Stimulated activated CD8-positive, alpha-beta memory T cell treated with anti-CD3 and anti-CD28 coated beads, Interleukin-4, amount 100 ng/mL, for 24 hours (primary cell): ENCODE results near the gene ACTR1B.
"Not testable (repeated sequence)": the region's sequence is repeated elsewhere in the genome, so short reads cannot be mapped to it uniquely, and the experiment has no call there.

Source experiments
- DNase-seq: peaks from one replicate; pipeline ENCODE4 v3.0.0-alpha.2; 2020; ENCODE audit warnings: low read depth

The ACTR1B gene

DNA sequence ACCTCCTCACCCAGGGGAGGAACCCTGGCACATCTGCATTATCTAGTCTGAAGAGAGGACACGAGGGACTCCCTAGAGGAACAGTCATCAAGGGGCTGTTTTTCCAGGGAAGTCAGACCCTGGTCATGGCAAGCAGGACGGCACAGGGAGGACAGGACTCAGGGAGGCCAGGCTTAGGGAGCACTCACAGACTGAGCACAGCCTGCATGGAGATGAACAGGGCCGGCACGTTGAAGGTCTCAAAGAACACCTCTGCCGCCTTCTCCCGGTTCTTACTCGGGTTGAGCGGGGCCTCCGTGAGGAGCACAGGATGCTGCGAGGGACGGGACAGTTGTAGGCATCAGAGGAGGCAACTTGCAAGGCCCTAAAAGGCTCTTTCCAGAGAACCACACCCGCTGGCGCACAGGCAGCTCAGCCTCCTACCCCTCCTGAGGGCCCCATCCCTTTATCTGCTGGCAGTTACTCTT lies 5.1 kb downstream of the ACTR1B start:
- DNase-seq: no peak

DNA sequence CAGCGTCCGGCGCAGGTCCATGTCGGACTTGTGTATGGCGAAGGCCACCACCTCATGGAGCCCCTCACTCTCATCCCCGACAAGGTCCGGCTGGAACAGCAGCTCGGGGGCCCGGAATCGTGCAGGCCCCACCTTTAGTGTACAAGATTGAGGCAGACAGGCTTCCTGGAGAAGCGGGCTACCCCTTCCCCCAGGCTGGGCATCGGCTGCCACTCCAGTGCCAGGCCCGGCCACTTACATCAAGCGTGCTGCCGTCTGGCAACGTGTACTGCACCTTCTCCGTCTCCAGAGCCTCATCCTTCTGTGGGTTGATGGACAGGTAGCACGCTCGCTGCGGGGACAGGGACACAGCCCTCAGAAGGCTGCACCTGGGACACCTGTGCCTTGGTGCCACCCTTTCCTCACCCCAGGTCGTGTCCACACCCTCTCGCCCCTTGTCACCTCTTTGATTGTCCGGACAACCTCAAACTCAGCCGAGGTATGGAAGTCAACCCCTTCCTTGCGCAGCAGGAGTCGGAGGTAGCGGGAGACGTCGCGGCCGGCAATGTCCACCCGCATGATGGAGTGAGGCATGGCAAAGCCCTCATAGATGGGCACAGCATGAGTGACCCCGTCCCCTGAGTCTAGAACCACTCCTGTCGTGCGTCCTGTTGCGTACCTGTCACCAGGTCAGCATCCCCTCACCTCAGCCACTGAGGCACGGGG lies 5.7 kb downstream of the ACTR1B start:
- no peak for DNase-seq

GRCh38 chr2:97656905-97657587 lies 6.8 kb downstream of the ACTR1B start:
- no peak for DNase-seq

DNA sequence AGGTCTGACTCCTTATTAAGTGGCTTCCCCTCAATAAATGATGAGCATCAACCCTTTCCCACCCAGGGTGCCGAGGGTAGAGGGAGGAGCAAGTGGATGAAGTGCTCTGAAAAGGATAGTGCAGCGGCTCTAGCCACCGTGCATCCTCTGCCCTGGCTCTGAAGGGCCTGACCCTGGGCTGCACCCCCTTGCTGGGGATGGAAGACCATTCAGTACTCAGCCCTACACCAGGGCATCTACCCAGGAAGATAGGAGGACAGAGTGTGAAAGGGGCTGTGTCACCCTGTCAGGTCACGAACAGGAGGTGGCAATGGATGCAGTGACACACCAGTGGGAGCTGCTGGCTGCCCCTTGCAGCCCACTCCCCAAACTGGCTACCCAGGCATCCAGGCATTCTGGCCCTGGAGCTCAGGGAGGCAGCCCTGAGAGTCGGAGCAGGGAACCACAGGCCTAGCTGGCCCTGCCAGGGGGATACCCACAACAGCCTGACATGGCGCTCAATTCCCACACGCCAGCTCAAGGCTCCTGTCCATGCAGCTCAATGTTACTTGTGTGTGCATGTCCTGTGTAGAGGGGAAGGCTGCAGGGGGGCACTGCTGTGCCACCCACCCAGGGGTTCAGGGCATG lies 7.6 kb downstream of the ACTR1B start:
- no peak for DNase-seq

GRCh38 chr2:97654791-97655190 lies 9.1 kb downstream of the ACTR1B start:
- DNase-seq: no peak

DNA sequence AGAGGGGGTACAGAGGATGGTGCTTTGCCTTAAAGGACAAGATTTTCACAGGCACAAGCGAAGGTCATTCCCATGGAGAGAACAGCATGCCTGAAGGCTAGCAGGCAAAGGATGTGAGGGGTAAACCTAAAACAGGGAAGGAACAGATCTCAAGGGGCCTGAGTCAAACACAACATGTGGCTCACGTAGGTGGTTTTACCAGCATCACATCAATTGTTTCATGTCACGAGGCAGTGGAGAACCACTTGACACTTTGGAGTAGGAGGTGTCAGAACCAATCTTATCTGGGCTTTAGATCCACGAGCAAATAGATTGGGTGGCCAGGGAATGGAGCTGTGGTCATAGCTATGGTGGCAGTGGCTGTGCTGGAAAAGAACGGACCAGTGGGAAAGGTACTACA lies 9.5 kb downstream of the ACTR1B start:
- no peak for DNase-seq

DNA sequence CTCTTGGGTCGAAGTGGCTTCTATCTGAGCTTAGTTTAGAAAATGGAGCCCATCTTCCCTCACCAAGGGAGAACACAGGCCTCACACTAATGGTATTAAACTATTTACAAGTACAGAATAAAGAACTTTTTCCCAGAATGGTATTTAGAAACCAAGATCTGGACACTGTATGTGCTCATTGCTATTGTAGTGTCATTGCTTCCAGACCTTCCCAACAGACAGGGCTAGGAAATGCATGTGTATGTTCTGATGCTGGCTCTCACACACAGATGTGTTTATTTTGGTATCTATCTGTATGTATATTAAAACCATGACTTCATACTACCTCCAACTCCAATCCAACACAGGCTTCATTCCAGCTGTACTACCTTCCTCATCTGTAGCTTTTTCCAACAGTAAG lies 10.0 kb downstream of the ACTR1B start:
- DNase-seq: no peak

- no peak for DNase-seq
Observed at GRCh38 chr2:97653473-97653872, 10.4 kb downstream of the ACTR1B start.

DNA sequence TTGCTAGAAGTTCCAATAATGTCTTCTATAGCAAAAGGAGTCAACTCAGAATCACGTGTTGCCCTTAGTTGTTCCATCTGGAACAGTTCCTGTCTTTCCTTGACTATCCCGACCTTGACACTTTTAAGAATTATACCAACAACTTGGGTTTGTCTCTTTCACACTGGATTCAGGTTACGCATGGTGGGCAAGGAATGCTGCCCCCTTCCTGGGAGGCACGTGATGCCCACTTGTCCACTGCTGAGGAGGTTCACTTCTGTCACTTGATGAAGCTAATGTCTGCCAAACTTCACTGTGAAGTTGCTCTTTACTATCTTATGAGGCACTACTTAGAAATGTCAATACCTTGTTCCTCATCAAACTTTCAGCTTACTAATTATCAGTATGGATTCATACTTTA lies 12.7 kb downstream of the ACTR1B start:
- no peak for DNase-seq

DNA sequence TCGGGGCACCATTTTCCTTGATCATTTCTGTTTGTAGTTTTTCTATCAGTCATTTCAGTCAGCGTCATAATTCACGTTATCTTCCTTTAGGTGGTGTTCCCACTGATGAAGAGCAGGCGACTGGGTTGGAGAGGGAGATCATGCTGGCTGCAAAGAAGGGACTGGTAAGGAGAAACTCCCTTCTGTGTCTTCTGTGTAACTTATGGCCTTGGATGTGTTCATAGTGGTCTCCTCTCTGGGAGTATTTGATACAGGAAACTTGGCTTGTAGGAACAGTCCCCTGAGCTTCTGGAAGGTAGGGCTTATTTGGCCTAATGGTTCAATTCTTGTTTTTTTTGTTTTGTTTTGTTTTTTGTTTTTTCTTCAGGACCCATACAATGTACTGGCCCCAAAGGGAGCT lies 16.9 kb downstream of the ACTR1B start:
- no peak for DNase-seq

DNA sequence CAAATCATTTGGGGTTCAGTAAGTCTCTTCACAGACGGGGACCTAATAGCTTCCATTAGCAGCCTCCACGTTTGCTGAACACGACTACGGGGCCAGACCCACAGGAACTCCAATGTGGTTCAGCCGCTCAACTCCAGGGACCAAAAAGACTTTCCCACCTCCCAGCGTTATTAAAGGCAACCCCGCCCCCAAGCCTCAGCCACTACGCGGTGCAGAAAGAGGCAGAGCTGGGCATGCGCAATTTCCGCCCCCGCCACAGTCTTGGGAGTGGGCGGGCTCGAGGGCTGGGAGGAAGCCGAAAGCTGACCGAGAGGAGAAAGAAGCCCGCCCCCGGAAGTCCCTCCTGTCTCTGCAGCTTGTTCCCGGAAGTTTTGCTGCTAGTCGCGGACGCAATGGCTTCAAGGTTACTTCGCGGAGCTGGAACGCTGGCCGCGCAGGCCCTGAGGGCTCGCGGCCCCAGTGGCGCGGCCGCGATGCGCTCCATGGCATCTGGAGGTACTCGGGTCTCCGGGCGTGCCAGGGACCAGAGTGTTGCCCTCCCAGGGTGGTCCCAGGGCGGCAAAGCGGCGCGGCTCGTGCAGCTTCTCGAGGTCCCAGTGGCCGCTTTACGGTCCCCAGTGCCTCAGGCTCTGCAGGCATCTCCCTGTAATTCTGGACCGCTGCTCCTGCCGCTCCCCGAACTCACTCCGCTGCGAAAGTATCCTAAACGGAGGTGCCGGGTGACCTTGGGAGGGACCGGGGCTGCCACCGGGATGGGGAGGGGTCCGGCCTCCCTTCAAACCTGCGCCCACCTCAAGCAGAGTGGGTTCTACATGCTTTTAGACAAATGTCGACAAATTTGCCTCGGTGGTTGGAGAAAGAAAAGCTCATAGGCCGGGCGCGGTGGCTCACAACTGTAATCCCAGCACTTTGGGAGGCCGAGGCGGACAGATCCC lies 17.9 kb downstream of the ACTR1B start, which contains the start of gene COX5B:
Gene COX5B (plus strand): TSS at position 368 of the 935 bp plus-strand sequence. CDS start 25 bp downstream, at position 393.
- peak; percentile 99 for DNase-seq

GRCh38 chr2:97645112-97645694 lies 18.6 kb downstream of the ACTR1B start:
- no peak for DNase-seq

DNA sequence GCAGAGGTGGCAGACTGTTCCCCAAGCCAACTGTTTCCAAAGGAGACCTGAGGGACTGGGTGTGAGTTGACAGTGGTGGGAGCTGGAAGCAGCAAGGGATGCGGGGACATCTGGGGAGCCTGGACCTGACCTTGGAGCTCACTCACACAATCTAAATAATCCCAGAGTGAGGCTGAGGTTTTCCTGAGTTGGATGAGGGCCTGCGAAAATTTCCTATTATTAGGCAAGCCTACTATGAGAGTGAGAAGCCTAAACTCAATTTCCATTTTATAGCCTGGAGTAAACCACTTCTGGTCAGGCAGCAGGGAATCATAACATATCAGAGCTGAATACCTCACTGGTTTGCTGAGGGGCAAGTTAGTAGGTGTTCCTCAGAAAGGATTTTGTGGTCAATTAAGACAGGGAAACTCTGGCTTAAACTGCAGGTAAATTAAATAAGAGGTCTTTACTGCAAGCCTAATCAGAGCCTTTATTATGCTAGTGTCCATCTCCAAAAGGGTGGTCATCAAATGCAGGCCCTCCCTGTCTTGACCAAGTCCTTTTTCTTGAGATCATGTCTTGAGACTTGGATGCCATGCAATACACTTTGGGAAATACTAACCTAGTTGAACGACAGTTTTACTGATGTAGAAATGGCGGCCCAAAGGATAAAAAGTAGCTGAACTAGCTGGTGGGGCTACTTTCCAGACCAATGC lies 19.7 kb downstream of the ACTR1B start:
- DNase-seq: no peak

DNA sequence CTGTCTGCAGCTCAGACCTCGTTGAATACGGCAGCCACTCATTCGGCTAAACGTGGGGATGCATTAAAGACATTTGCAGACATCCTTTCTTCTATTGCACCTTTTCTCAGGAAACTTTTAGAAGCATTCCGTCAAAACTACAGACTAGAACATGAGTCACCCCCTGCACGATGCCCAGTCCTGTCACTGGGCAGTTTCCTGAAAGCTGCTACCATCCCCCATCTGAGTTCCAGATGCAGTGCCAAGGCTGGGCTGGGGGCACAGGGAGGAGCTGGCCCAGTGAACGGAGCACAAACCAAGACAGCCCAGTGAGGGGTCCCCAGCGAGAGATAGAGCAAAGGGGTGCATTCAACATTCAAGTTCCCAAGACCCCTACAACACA lies 37.8 kb downstream of the ACTR1B start:
- not testable (repeated sequence) for DNase-seq

DNA sequence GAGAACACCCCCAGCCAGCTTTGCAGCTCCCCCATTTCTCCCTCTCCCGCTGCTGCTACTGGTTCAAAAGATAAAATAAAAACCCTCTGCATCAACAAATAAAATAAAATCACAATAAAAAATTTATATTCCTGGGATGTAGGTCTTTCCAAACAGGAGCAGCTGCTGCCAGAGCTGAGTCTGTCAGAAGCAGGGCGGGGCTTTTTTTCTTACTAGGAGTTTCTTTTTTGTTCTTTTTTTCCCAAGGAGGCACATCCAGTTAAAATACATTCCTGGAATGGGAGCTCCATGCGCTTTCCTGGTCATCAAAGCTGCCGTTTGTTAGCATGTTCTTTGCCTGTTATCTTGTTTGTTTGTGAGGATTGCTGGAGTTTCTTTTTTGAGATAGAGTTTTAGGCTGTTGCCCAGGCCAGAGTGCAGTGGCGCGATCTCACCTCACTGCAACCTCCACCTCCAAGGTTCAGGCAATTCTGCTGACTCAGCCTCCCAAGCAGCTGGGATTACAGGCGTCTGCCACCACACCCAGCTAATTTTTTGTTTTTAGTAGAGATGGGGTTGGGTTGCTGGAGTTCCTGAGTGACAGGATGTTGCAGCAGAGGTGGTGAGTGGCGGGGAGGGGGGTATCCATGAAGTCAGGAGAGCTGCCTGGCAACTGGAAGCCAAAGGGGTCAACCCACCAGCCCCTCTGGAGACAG lies 38.3 kb downstream of the ACTR1B start:
- DNase-seq: not testable (repeated sequence)

DNA sequence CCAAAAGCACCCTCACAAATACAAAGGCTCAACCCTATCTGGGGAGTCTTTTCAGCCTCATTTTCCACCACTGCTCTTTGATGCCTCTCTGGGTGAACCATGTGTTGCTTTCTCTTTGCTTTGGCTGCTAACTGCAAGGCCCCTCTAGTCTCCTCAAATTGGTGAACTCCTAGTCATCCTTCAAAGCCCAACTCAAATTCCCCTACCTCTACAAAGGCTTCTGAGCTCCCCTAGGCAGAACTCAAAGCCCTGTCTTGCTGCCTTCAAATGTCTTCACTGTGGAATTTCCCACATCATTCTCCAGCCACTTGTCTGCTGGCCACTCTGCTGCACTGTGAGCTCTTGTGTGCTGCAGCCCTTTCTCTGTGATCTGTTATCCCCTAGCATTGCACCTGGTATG lies 40.9 kb downstream of the ACTR1B start:
- not testable (repeated sequence) for DNase-seq

GRCh38 chr2:97620492-97620891 lies 43.4 kb downstream of the ACTR1B start:
- not testable (repeated sequence) for DNase-seq

- DNase-seq: not testable (repeated sequence)
Observed at GRCh38 chr2:97618939-97619827, 44.7 kb downstream of the ACTR1B start.

DNA sequence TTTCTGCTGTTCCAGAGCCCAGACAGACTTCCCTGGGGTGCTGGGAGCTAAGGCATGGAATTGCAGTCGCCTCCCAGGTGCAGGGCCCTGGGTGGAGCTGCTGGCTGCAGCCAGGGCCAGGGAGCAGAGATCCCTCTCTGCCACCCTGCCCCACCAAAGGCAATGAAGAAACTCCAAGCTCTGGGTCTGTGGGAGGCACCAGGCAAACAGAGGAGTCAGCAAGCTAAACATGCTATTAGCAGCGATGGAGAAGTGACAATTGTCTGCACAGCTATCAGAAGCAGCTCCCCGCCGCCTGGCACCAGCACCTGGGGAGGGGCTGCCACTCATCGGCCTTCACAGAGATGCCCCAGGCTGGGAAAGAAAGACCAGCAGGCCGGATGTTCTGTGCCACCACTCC lies 45.9 kb downstream of the ACTR1B start:
- no peak for DNase-seq
